ENCODE data around the gene MYMX. TPM values are rescaled to one million over a fixed set of nuclear protein-coding genes. Genes with fewer than 3 reads are reported as not detected.

The MYMX gene
- total RNA-seq, 1 donor, result not detected

- TF ChIP-seq, protein P1, sequence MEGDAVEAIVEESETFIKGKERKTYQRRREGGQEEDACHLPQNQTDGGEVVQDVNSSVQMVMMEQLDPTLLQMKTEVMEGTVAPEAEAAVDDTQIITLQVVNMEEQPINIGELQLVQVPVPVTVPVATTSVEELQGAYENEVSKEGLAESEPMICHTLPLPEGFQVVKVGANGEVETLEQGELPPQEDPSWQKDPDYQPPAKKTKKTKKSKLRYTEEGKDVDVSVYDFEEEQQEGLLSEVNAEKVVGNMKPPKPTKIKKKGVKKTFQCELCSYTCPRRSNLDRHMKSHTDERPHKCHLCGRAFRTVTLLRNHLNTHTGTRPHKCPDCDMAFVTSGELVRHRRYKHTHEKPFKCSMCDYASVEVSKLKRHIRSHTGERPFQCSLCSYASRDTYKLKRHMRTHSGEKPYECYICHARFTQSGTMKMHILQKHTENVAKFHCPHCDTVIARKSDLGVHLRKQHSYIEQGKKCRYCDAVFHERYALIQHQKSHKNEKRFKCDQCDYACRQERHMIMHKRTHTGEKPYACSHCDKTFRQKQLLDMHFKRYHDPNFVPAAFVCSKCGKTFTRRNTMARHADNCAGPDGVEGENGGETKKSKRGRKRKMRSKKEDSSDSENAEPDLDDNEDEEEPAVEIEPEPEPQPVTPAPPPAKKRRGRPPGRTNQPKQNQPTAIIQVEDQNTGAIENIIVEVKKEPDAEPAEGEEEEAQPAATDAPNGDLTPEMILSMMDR (IDR thresholded peaks at IDR 0.05; ENCODE audit: insufficient read depth, low read depth, low read length), result no peak
- H3K4me3 ChIP-seq (ENCODE audit: low read depth, low read length), result no peak overlapping the region
- DNase-seq (ENCODE audit: low read depth), result no peak
Measured at GRCh38 chr6:44254191-44255104, 37.7 kb downstream of the MYMX start.

DNA sequence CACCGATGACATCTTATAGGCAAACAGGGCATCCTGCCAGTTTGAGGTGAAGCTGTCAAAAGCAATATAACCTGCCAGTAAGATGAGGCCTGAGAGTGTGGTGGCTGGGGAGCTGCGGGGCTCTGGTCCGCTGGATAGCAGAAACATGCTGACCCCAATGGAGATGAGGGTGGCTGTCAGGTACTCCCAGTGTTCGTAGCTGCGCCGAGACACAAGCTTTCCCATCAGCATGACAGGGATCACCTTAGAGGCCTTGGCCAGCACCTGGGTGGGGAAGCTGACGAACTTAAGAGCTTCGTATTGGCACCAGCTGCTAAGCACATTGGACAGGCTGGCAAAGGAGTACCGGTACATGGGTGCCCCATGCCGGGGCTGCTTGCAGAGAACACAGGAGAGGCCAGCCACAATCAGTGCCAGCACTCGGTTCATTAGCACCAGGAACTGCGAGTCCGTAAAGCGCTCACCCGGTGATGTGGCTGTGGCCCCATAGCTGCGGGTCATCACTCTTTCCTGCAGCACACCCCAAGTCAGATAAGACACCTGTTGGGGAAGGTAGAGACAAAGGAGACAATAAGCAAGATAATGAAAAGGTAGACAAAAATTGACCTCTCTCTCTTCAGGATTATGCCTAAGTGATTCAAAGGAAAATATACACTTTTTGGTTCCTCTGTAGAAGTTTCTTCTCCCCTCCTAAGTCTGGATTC lies 38.5 kb downstream of the MYMX start:
- DNase-seq (ENCODE audit: low read depth), result no peak
- no peak overlapping the region for H3K4me3 ChIP-seq (ENCODE audit: low read depth, low read length)
- TF ChIP-seq, protein P1 (IDR thresholded peaks at IDR 0.05; ENCODE audit: insufficient read depth, low read depth, low read length), result no peak

DNA sequence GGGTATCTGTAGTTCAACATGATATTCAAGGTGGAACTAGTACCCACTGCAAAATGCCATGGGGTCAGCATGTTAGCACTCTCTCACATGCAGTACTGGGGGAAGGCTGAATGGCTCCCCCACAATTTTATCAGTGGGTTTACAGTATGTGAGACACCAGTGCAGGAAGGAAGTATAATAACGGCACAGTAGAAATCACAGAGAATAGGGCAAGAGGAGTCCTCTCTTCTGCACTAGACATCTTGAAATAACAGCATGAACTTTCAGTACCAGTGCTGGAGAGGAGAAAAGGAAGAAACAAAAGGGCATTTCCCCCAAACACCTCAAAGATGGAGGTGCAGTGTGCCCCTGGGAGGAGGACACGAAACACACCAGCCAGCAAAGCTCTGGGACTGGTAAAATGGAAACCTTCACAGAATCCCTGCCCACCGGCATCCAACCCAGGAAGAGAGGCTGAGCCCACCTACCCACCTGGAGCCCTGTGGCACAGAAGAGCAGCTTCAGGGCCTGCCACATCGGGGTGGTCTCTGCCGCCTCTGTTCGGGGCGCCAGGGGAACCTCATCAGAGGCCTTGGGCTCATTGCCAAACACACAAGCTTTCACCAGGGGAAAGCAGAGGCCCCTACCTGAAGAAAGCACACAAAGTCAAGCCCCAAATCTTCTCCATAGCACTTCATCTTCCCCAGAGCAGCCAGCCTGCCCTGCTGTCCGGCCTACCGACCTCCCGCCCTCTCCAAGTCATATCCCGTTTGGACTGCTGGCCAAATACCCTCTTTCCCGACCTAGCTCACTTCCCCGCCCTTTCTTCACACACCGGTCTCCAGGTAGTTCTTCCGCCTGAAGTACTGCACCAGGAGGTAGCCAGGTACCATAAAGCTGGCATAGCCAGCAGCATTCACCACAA lies 39.4 kb downstream of the MYMX start:
- peak overlapping the region; percentile 93 for H3K4me3 ChIP-seq (ENCODE audit: low read depth, low read length)
- no peak for DNase-seq (ENCODE audit: low read depth)
- TF ChIP-seq, protein P1 (IDR thresholded peaks at IDR 0.05; ENCODE audit: insufficient read depth, low read depth, low read length), result no peak

GRCh38 chr6:44256775-44257024 lies 40.0 kb downstream of the MYMX start:
- DNase-seq (ENCODE audit: low read depth), result no peak
- H3K4me3 ChIP-seq (ENCODE audit: low read depth, low read length), result peak overlapping the region; percentile 93
- TF ChIP-seq, protein P1 (IDR thresholded peaks at IDR 0.05; ENCODE audit: insufficient read depth, low read depth, low read length), result no peak

DNA sequence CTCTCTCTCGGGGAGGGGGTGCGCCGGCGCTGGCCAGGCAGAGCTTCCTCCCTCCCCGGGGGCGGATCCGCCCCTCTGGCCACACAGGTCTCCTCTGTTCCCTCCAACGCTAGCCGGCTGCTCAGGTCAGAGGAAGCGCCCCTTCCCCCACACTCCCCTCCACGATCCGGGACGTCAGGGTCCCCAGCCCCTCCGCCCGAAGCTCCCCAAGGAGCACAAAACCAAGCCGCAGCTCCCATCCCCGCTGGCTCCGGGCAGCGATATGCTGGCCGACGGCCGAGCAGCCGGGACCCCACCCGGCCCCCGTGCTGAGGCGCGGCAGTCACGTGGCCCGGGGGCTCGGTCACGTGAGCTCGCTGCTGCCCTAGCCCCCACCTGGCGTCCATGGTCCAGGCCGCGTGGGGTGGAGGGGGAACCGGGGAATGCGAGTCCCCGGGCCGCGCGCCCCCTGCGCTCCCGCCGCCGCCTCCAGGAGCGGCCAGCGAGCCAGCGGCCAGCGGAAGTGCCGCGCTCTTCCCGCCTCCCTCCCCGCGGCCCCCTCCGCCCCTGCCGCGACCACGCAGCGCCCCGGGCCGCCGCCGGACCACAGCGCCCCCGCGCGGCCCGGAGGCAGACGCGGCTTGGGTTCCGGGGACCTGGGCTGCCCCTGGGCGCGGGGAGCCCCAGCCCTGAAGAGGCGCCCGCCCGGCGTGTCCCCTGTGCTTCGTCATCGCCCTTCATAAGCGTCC lies 40.5 kb downstream of the MYMX start, which contains the start of gene SLC35B2:
TSS of gene SLC35B2 (minus strand) at position 504 of the 728 bp plus-strand sequence. CDS start at position 386, 118 bp downstream.
- TF ChIP-seq, protein P1 (IDR thresholded peaks at IDR 0.05; ENCODE audit: insufficient read depth, low read depth, low read length), result peak; percentile 50
- DNase-seq (ENCODE audit: low read depth), result peak; percentile 66
- peak within 1 kb of the TSS; percentile 93 for H3K4me3 ChIP-seq (ENCODE audit: low read depth, low read length)

Measured in fibroblast of villous mesenchyme (primary cell).